Transverse colon (tissue), 4 donors: ENCODE data around the gene HK1. TPM values are rescaled to one million over a fixed set of nuclear protein-coding genes. Genes with fewer than 3 reads are reported as not detected.

ENCODE experiments used
- DNase-seq: peaks from one replicate; pipeline ENCODE4 v3.0.0-alpha.2; 2019
- H3K27ac ChIP-seq, 4 donors: fragments of 200-600 bp; sonication (generic); 2 replicates each; pipeline ENCODE4 v1.5.1; 2016 to 2018; ENCODE audit warnings: inconsistent platforms in 4 of 4
- H3K27me3 ChIP-seq: fragments of 200-600 bp; sonication (generic); 2 replicates; pipeline ENCODE4 v1.5.1; 2017; ENCODE audit warnings: inconsistent platforms
- H3K36me3 ChIP-seq, 4 donors: fragments of 200-600 bp; sonication (generic); 2 replicates each; pipeline ENCODE4 v1.5.1; 2017 to 2019; ENCODE audit warnings: inconsistent platforms in 4 of 4
- H3K4me1 ChIP-seq, 4 donors: fragments of 200-600 bp; sonication (generic); 2 replicates each; pipeline ENCODE4 v1.5.1; 2017 to 2020; ENCODE audit warnings: inconsistent platforms in 4 of 4
- H3K4me3 ChIP-seq, 4 donors: fragments of 200-600 bp; sonication (generic); 1 replicate in 1 of 4; 2 replicates in 3 of 4; pipeline versions ENCODE4 v1.5.1 to v1.6.1; 2017 to 2019; ENCODE audit warnings: inconsistent platforms in 4 of 4
- H3K9me3 ChIP-seq, 2 donors: fragments of 200-600 bp; sonication (generic); 2 replicates each; pipeline ENCODE4 v1.5.1; 2017 to 2019; ENCODE audit warnings: inconsistent platforms in 2 of 2
- EP300 ChIP-seq: sonication (generic); formaldehyde crosslinking; IDR thresholded peaks from one replicate; pipeline ENCODE4 v1.6.1; 2017; ENCODE audit warnings: antibody characterized with exemption, low read depth
- POLR2A ChIP-seq: fragments of 450-650 bp; IDR thresholded peaks from one replicate; pipeline ENCODE4 v1.6.1; 2016; ENCODE audit warnings: antibody characterized with exemption, mild to moderate bottlenecking, moderate library complexity
- POLR2AphosphoS5 ChIP-seq, 3 donors: sonication (generic); formaldehyde crosslinking; IDR thresholded peaks; one replicate each; pipeline ENCODE4 v1.6.1; 2016; ENCODE audit warnings: antibody characterized with exemption in 3 of 3
- WGBS, 2 donors: methylation state at CpG; one replicate each; pipeline ENCODE4 v1.1.5; 2018; ENCODE audit warnings: low coverage in 1 of 2; 5-methylcytosine and 5-hydroxymethylcytosine counted together
- in situ Hi-C, 4 donors: fragments of 200-750 bp; cut with MboI; loops; one replicate each; pipeline versions ENCODE4 v1.15.0 to v1.15.1; 2017; ENCODE audit warnings: low sequenced_read_pairs in 3 of 4, low pct_ligation_motif_present in 1 of 4, low pct_unique_long_range_greater_than_20kb in 1 of 4
- intact Hi-C: fragments of 100-400 bp; cut with DNase I; formaldehyde crosslinking; loops from one replicate; pipeline ENCODE4 v1.15.1; 2023; ENCODE audit warnings: low total_unique reads
- total RNA-seq, 4 donors: library from RNA; depleted of rRNA; stranded (reverse); fragments of >200 nt; gene quantifications; one replicate each; pipeline ENCODE4 v1.1.0, GENCODE V29; 2016
- TF ChIP-seq, protein P1 (sequence below), 5 experiments: fragments of 200-600 bp in 3 of 5; fragments of 450-650 bp in 2 of 5; sonication (generic) in 3 of 5; IDR thresholded peaks; 1 replicate in 2 of 5; 2 replicates in 3 of 5; pipeline ENCODE4 v1.5.1; 2016 to 2017; ENCODE audit warnings: antibody characterized with exemption in 5 of 5, inconsistent platforms in 3 of 5, mild to moderate bottlenecking in 2 of 5, moderate library complexity in 1 of 5

Gene HK1
- total RNA-seq, 4 donors from 2014 or later: 27.3 to 69.9 (median 54.0) TPM

DNA sequence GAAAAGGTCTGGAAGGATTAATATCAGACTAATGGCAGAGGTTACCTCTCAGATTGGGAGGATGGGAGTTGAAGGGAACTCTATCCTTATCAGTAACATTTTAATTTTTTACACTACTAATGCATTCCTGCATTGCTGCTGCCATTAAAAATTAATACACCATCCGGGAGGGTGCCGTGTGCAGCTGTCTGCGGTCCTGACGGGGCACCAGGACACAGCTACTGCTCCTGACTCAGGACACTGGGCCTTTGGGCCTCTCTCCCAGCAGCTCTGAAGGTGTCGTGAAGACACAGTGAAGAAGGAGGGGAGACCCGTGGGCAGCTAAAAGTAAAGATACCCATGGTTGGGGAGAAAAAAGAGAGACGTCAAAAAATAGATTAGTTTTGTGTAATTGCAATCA is 23.4 kb upstream of the HK1 start:
- H3K9me3 ChIP-seq: no peaks in the 10 kb centered on the region
- TF ChIP-seq POLR2A (no peak), EP300 (no peak), POLR2AphosphoS5 (IDR thresholded peaks at IDR 0.05) (no peak)
- TF ChIP-seq, protein P1, sequence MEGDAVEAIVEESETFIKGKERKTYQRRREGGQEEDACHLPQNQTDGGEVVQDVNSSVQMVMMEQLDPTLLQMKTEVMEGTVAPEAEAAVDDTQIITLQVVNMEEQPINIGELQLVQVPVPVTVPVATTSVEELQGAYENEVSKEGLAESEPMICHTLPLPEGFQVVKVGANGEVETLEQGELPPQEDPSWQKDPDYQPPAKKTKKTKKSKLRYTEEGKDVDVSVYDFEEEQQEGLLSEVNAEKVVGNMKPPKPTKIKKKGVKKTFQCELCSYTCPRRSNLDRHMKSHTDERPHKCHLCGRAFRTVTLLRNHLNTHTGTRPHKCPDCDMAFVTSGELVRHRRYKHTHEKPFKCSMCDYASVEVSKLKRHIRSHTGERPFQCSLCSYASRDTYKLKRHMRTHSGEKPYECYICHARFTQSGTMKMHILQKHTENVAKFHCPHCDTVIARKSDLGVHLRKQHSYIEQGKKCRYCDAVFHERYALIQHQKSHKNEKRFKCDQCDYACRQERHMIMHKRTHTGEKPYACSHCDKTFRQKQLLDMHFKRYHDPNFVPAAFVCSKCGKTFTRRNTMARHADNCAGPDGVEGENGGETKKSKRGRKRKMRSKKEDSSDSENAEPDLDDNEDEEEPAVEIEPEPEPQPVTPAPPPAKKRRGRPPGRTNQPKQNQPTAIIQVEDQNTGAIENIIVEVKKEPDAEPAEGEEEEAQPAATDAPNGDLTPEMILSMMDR (IDR thresholded peaks at IDR 0.05): no peak
- WGBS, 2 donors: 58 to 72% methylated on average over 3 to 7 of the region's 7 CpGs
- intact Hi-C loops (no loop called here), in situ Hi-C loops (loop anchor here in 3 of 4 donors (25.0 kb wide), 2 partner anchors 257 to 382 kb away; partner anchors contain the start of gene FAM241B (in 1 of the 3))
- no peaks in the 10 kb centered on the region for H3K36me3 ChIP-seq
- no peak overlapping the region for H3K27ac ChIP-seq
- no peak for DNase-seq
- H3K4me3 ChIP-seq: no peak overlapping the region
- H3K27me3 ChIP-seq: no peaks in the 10 kb centered on the region
- H3K4me1 ChIP-seq: no peaks in the 10 kb centered on the region

GRCh38 chr10:69259547-69260243 is 18.6 kb upstream of the HK1 start:
- no peaks in the 10 kb centered on the region for H3K27me3 ChIP-seq
- no peak for DNase-seq
- intact Hi-C loops: no loop called here
- TF ChIP-seq EP300: no peak
- TF ChIP-seq POLR2AphosphoS5 (IDR thresholded peaks at IDR 0.05): no peak
- no peak for TF ChIP-seq POLR2A
- TF ChIP-seq, protein P1 (IDR thresholded peaks at IDR 0.05): no peak
- in situ Hi-C loops: loop anchor here in 3 of 4 donors (25.0 kb wide), 2 partner anchors 253 to 378 kb away; partner anchors contain the start of gene FAM241B (in 1 of the 3)
- 76 to 90% methylated on average over 2 to 3 of the region's 3 CpGs for WGBS, 2 donors
- no peaks in the 10 kb centered on the region for H3K9me3 ChIP-seq
- no peaks in the 10 kb centered on the region for H3K36me3 ChIP-seq
- no peak overlapping the region for H3K27ac ChIP-seq
- H3K4me3 ChIP-seq: no peak overlapping the region
- no peaks in the 10 kb centered on the region for H3K4me1 ChIP-seq

DNA sequence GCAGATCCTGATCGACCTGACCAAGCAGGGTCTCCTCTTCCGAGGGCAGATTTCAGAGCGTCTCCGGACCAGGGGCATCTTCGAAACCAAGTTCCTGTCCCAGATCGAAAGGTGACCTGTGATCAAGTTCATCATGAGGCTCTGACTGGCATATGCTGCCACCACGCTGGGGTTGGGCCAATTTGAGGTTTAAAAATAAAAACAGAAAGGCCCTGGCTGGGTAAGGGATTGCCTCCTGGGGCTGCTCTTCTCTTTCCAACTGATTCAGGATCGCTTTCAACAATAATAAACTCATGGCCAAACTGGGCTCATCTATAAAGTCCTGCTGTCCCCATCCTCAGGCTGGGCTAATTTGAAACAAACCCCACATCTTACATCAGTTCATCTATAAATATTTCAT is 17.1 kb upstream of the HK1 start:
- no peak overlapping the region for H3K27ac ChIP-seq
- in situ Hi-C loops: loop anchor here in 3 of 4 donors (25.0 kb wide), 2 partner anchors 251 to 376 kb away; partner anchors contain the start of gene FAM241B (in 1 of the 3)
- TF ChIP-seq POLR2A (no peak), POLR2AphosphoS5 (IDR thresholded peaks at IDR 0.05) (no peak)

DNA sequence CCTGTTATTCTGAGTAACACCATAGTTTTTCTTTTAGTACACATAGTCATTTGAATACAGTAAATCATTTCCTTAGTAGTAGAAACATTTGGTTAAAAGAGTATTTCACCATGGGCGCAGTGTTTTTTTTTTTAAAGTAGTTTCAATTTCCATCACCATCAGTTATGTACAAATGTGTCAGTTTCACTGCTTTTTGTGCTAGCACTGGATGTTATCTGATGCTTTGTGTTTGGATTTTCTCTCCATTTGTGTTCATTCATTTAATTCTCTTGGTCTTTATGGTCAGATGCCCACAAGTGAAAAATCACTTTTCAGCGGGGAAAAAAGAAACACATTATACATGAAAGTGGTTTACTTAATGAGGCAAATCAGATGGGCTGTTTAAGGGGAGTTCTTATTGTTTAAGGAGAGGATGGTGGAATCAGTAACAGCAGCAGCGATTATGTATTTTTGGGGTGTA is 16.0 kb upstream of the HK1 start:
- no peaks in the 10 kb centered on the region for H3K36me3 ChIP-seq
- DNase-seq: no peak
- H3K27me3 ChIP-seq: no peaks in the 10 kb centered on the region
- intact Hi-C loops: no loop called here
- in situ Hi-C loops: loop anchor here in 3 of 4 donors (25.0 kb wide), 2 partner anchors 250 to 375 kb away; partner anchors contain the start of gene FAM241B (in 1 of the 3)
- no peaks in the 10 kb centered on the region for H3K4me1 ChIP-seq
- no peaks in the 10 kb centered on the region for H3K9me3 ChIP-seq
- no peak overlapping the region for H3K27ac ChIP-seq
- TF ChIP-seq, protein P1 (IDR thresholded peaks at IDR 0.05): no peak
- TF ChIP-seq POLR2A (no peak), POLR2AphosphoS5 (IDR thresholded peaks at IDR 0.05) (no peak), EP300 (no peak)
- WGBS, 2 donors: 59 to 62% methylated on average over 3 of the region's 3 CpGs
- no peak overlapping the region for H3K4me3 ChIP-seq

More for the DNA sequence above, 17.1 kb upstream of the HK1 start:
- H3K9me3 ChIP-seq: no peaks in the 10 kb centered on the region
- H3K36me3 ChIP-seq: no peaks in the 10 kb centered on the region
- H3K4me1 ChIP-seq: no peaks in the 10 kb centered on the region
- WGBS, 2 donors: 88 to 95% methylated on average over 5 to 8 of the region's 8 CpGs
- DNase-seq: no peak
- H3K4me3 ChIP-seq: no peak overlapping the region
- intact Hi-C loops: no loop called here
- no peaks in the 10 kb centered on the region for H3K27me3 ChIP-seq
